Common myeloid progenitor, CD34-positive (primary cell): ENCODE data around the gene YWHAB.

Source experiments
- CTCF ChIA-PET: fragments of 350-600 bp; sonication (Branson Sonifier 250); formaldehyde crosslinking; loops from one replicate; lab custom pipeline; 2021; ENCODE audit warnings: antibody characterized with exemption; lab: Charles Lee
- POLR2A ChIA-PET: fragments of 350-600 bp; sonication (Branson Sonifier 250); formaldehyde crosslinking; loops from one replicate; lab custom pipeline; 2021; ENCODE audit warnings: antibody characterized with exemption; lab: Charles Lee
- DNase-seq, 3 donors: peaks; one replicate each; pipeline versions ENCODE4 v3.0.0 to v3.0.0-alpha.2; 2013
- H3K27ac ChIP-seq, 2 experiments: 1 replicate in 1 of 2; 2 replicates in 1 of 2; pipeline ENCODE4 v1.7.0; 2013; ENCODE audit warnings: inconsistent platforms in 2 of 2, low read length in 2 of 2, mild to moderate bottlenecking in 2 of 2, low read depth in 1 of 2, moderate library complexity in 1 of 2; ENCODE audit not compliant: severe bottlenecking in 2 of 2, insufficient read depth in 1 of 2, poor library complexity in 1 of 2
- H3K27me3 ChIP-seq, 5 experiments: replicated peaks in 2 of 5; 1 replicate in 3 of 5; 2 replicates in 2 of 5; pipeline versions ENCODE4 v1.6.1 to v1.7.0; 2013; ENCODE audit warnings: low read length in 4 of 5, mild to moderate bottlenecking in 2 of 5, moderate library complexity in 2 of 5, inconsistent platforms in 1 of 5; ENCODE audit not compliant: insufficient read depth in 5 of 5, control insufficient read depth in 4 of 5
- H3K36me3 ChIP-seq, 4 experiments: 1 replicate in 2 of 4; 2 replicates in 2 of 4; pipeline versions ENCODE4 v1.6.1 to v1.7.0; 2013; ENCODE audit warnings: low read length in 3 of 4, control low read depth in 1 of 4, mild to moderate bottlenecking in 1 of 4; ENCODE audit not compliant: control insufficient read depth in 4 of 4, insufficient read depth in 4 of 4
- H3K4me1 ChIP-seq, 4 experiments: 1 replicate in 3 of 4; 2 replicates in 1 of 4; pipeline versions ENCODE4 v1.6.1 to v1.7.1; 2013; ENCODE audit warnings: low read length in 3 of 4, mild to moderate bottlenecking in 3 of 4, control low read depth in 1 of 4, inconsistent platforms in 1 of 4, moderate library complexity in 1 of 4; ENCODE audit not compliant: control insufficient read depth in 4 of 4, insufficient read depth in 4 of 4; ENCODE audit errors: control extremely low read depth in 1 of 4
- H3K4me3 ChIP-seq, 7 experiments: 1 replicate in 4 of 7; 2 replicates in 3 of 7; pipeline versions ENCODE4 v1.5.1 to v1.7.0; 2013; ENCODE audit warnings: mild to moderate bottlenecking in 7 of 7, low read length in 6 of 7, moderate library complexity in 6 of 7, inconsistent platforms in 2 of 7, low read depth in 2 of 7, control low read depth in 1 of 7; ENCODE audit not compliant: insufficient read depth in 4 of 7, control insufficient read depth in 1 of 7; ENCODE audit errors: extremely low read depth in 1 of 7
- H3K9me3 ChIP-seq, 5 experiments: 1 replicate in 4 of 5; 2 replicates in 1 of 5; pipeline versions ENCODE4 v1.6.1 to v1.7.1; 2013; ENCODE audit warnings: low read length in 4 of 5, mild to moderate bottlenecking in 2 of 5, inconsistent platforms in 1 of 5, low read depth in 1 of 5, moderate library complexity in 1 of 5; ENCODE audit not compliant: control insufficient read depth in 4 of 5, insufficient read depth in 2 of 5; ENCODE audit errors: control extremely low read depth in 1 of 5
- WGBS: methylation state at CpG from one replicate; pipeline ENCODE4 v1.1.5; 2013; ENCODE audit not compliant: insufficient coverage; 5-methylcytosine and 5-hydroxymethylcytosine counted together

YWHAB gene

DNA sequence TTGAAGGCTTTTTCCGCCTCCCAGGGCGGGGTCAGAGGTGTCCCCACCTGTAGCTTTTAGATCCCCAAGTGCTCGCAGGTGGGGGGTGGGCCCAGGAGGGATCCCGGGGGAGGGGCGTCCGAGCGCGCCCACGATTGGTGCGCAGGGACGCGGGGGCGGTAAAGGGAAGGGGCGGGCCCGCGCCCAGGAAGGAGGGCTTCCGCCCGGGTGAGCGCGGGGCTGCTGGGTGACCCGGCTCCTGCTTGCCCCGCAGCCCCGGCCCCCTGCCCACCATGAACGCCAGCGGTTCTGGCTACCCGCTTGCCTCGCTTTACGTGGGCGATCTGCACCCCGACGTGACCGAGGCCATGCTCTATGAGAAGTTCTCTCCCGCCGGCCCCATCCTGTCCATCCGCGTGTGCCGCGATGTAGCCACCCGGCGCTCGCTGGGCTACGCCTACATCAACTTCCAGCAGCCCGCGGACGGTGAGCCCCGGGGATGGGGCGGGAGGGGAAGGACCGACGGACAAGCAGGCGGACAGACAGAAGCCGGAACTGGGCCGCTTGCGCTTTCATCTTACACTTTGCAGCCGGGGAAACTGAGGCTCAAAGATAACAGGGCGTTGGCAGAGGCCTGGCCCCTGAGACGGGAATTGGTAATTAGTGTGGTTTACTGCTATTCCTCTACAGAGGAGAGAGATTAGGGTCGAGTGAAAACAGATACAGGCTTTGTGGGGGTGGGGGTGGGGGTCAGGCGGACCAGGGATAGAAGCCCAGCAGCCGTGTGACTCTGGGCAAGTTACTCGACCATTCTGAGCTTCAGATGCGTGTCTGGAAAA is 24.6 kb downstream of the YWHAB start, which contains the start of gene PABPC1L:
Gene PABPC1L (plus strand): TSS at position 189 of the 818 bp plus-strand sequence. CDS start 84 bp downstream, at position 273.
- ChIA-PET CTCF (interaction anchor here (1.1 to 1.9 kb wide), 5 partner anchors 13 to 31 kb away, joined by 3 to 11 read pairs (median 5); no protein-coding TSS in a partner anchor), POLR2A (interaction anchor here (0.6 to 0.7 kb wide), 2 partner anchors 22 to 27 kb away, joined by 3 read pairs; no protein-coding TSS in a partner anchor)
- Histone ChIP-seq H3K4me3 (peak within 1 kb of the TSS; percentile 28 to 82 (median 69)), H3K27ac (peak within 1 kb of the TSS in 1 of 2 experiments; percentile 52), H3K9me3 (no peaks in the 10 kb centered on the region), H3K4me1 (peaks cover 3 to 22% (median 15%) of the 10 kb centered on the region in 4 experiments), H3K27me3 (no peaks in the 10 kb centered on the region), H3K36me3 (peaks cover 7 to 58% (median 28%) of the 10 kb centered on the region in 4 experiments)
- 3% methylated on average over 51 of the region's 61 CpGs for WGBS
- DNase-seq = peak; percentile 22 to 52 (median 29)

DNA sequence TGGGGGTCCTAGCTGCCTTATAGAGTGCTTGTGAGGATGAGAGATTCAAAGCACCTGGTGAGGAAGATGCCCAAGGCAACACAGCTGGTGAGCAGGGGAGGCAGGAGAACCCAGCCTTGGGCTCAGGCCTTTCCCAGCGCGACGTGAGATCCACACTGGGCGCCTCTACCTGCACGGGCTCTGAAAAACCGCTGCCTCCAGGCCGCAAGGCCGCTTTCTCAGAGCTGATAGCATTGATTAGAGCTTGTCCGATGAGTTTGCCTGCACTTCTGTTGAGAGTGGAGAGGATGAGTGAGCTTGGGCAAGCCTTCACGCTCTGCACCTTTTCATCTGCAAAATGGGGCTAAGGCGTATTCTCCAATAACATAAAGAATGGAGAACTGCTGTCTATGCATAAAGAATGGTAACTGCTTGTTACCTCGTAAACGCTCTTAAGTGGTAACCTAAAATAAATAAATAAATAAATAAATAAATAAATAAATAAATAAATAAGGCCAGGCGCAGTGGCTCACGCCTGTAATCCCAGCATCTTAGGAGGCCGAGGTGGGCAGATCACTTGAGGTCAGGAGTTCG is 25.3 kb downstream of the YWHAB start:
- H3K4me3 ChIP-seq = peak overlapping the region in 5 of 7 experiments; percentile 61 to 82 (median 77)
- H3K27me3 ChIP-seq = no peaks in the 10 kb centered on the region
- H3K27ac ChIP-seq = no peak overlapping the region
- no peaks in the 10 kb centered on the region for H3K9me3 ChIP-seq
- POLR2A ChIA-PET = interaction anchor here (0.6 to 0.7 kb wide), 2 partner anchors 23 to 27 kb away, joined by 3 read pairs; no protein-coding TSS in a partner anchor
- WGBS = 88% methylated on average over 12 of the region's 17 CpGs
- CTCF ChIA-PET = interaction anchor here (1.1 to 1.5 kb wide), 4 partner anchors 8 to 21 kb away, joined by 3 to 11 read pairs (median 4); no protein-coding TSS in a partner anchor
- DNase-seq = no peak
- peaks cover 3 to 22% (median 15%) of the 10 kb centered on the region in 4 experiments for H3K4me1 ChIP-seq
- H3K36me3 ChIP-seq = peaks cover 5 to 52% (median 24%) of the 10 kb centered on the region in 4 experiments

DNA sequence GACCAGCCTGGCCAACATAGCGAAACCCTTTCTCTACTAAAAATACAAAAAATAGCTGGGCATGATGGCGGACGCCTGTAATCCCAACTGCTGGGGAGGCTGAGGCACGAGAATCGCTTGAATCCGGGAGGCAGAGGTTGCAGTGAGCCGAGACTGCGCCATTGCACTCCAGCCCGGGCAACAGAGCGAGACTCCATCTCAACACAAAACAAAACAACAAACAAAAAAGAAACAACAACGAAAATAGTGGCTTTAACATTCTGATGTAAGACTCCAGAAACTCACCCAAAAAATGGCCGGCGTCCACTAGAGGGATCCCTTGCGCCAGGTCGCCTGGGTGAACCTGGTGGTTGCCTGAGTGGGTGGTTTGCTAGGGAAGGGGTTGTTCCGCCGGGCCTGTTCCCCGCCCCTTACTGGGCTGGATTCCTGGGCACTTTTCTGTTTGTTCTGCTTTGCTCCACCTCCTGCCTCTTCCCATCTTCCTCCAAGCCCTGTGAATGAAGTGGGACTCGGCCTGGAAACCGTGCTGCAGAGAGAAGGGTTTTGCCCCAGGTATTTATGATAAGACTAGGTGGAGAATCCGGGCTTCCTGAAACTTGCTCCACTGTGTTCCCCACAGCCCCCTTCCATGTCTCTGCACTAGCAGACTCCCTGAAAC is 25.9 kb downstream of the YWHAB start:
- peaks cover 2 to 49% (median 18%) of the 10 kb centered on the region in 4 experiments for H3K36me3 ChIP-seq
- no peak overlapping the region for H3K4me3 ChIP-seq
- DNase-seq = peak; percentile 59 to 72 (median 69)
- H3K9me3 ChIP-seq = no peaks in the 10 kb centered on the region
- H3K4me1 ChIP-seq = peaks cover 3 to 22% (median 15%) of the 10 kb centered on the region in 4 experiments
- ChIA-PET CTCF (interaction anchor here (1.1 to 1.5 kb wide), 3 partner anchors 9 to 22 kb away, joined by 3 to 11 read pairs (median 5); no protein-coding TSS in a partner anchor), POLR2A (interaction anchor here (0.7 kb wide), 1 partner anchor 23 kb away, joined by 3 read pairs; no protein-coding TSS in a partner anchor)
- WGBS = 79% methylated on average over 13 of the region's 21 CpGs
- no peak overlapping the region for H3K27ac ChIP-seq
- no peaks in the 10 kb centered on the region for H3K27me3 ChIP-seq

DNA sequence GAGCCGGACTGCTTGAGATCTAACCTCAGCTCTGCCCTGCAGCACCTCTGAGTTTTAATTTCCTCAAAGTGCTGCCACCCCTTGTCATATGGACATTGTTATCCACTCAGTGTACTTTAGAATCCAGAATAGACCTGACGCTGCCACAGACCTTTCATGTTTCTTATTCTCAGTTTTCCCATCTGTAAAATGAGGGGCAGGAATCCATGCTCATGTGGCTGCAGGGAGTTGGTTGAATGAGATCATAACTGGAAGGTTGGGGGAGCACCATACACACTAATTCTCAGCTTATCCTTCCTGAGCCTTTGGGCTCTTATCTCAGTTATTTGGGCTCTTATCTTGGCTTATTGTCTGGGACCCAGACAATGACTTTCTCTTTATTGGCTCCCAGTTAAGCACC is 26.7 kb downstream of the YWHAB start:
- ChIA-PET CTCF (no interaction called here), POLR2A (no interaction called here)
- Histone ChIP-seq H3K27me3 (no peaks in the 10 kb centered on the region), H3K9me3 (no peaks in the 10 kb centered on the region), H3K36me3 (peaks cover 2 to 50% (median 19%) of the 10 kb centered on the region in 4 experiments), H3K27ac (no peak overlapping the region), H3K4me3 (no peak overlapping the region), H3K4me1 (peaks cover 3 to 22% (median 15%) of the 10 kb centered on the region in 4 experiments)
- WGBS = 80% methylated on average over 1 of the region's 2 CpGs
- no peak for DNase-seq

DNA sequence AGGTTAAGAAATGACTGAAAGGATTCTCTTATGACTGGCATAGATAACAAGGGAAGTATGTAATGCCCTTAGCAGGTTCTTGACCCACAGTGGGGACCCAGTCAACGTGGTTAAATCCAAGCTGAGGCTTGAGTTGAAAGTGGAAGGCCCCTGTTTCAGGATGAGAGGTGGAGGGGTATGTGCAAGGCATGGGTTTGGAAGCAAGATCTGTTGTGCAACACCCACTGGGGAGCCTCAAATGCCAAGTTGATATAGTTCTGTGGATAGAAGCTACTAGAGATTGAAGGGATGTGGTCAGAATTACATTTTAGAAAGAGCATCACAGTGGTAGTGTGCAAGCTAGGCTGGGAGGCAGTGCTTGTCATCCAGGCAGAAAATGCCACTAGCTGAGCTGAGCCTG is 29.4 kb downstream of the YWHAB start:
- H3K27ac ChIP-seq = no peak overlapping the region
- ChIA-PET POLR2A (no interaction called here), CTCF (interaction anchor here (0.7 kb wide), 2 partner anchors 14 to 27 kb away, joined by 3 read pairs; no protein-coding TSS in a partner anchor)
- no peak overlapping the region for H3K4me3 ChIP-seq
- peaks cover 0 to 17% (median 8%) of the 10 kb centered on the region in 4 experiments for H3K4me1 ChIP-seq
- no peaks in the 10 kb centered on the region for H3K9me3 ChIP-seq
- 56% methylated on average over 1 of the region's 1 CpG for WGBS
- H3K27me3 ChIP-seq = no peaks in the 10 kb centered on the region
- peaks cover 0 to 48% (median 24%) of the 10 kb centered on the region in 4 experiments for H3K36me3 ChIP-seq
- no peak for DNase-seq

DNA sequence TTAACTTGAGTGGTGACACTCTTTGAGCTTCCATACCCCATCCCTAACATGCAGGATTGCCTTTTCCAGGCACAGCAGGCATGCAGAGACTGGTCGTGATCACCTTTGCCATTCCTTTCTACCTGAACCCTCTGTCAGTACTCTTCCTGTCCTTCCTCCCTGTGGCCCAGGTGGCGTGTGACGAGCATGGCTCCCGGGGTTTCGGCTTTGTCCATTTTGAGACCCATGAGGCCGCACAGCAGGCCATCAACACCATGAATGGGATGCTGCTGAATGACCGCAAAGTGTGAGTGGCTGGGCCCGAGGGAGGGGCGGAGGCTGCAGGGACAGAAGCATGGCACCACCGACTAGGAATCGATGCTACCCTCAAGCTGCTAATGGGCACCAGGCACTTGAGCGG is 31.1 kb downstream of the YWHAB start:
- 95% methylated on average over 12 of the region's 12 CpGs for WGBS
- no peak for DNase-seq
- Histone ChIP-seq H3K36me3 (peaks cover 0 to 48% (median 26%) of the 10 kb centered on the region in 4 experiments), H3K4me3 (no peak overlapping the region), H3K27me3 (no peaks in the 10 kb centered on the region), H3K4me1 (peaks cover 0 to 2% (median 0%) of the 10 kb centered on the region in 4 experiments), H3K27ac (no peak overlapping the region), H3K9me3 (no peaks in the 10 kb centered on the region)
- ChIA-PET POLR2A (no interaction called here), CTCF (interaction anchor here (0.9 kb wide), 1 partner anchor 48 kb away, joined by 3 read pairs; no protein-coding TSS in a partner anchor)
